AG09309 (cell line): ENCODE measurements around the gene PPP1R3C.

Source experiments
- DNase-seq: peaks from one replicate; pipeline ENCODE4 v3.0.0-alpha.2; 2010; ENCODE audit warnings: low read depth
- H3K4me3 ChIP-seq: 2 replicates; pipeline ENCODE4 v1.5.1; 2011; ENCODE audit warnings: mild to moderate bottlenecking, low read depth, low read length, moderate library complexity; ENCODE audit not compliant: control insufficient read depth
- TF ChIP-seq, protein P1 (sequence below): IDR thresholded peaks from 2 replicates; pipeline ENCODE4 v1.5.1; 2011; ENCODE audit warnings: mild to moderate bottlenecking, low read depth, low read length, inconsistent platforms; ENCODE audit not compliant: insufficient read depth, control insufficient read depth; ENCODE audit errors: missing control alignments

PPP1R3C gene

DNA sequence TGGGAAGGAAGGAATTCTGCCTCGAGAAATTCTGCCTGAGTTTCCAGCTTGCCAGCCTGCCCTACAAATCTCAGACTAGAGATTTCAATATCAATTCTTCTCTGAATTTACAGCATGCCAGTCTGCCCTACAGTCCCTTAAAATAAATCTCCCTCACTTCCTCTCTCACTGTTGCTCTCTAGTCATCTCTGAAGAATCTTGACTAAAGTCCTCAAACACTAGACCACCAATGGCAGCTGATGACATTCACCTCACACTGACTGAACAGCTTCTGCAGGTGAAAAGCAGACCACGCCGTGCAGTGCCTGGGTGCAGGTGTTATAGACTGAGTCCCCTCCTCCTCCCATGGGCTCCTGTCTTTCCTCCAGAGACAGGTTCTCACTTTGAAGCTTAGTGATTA, 30.4 kb downstream of the PPP1R3C start:
- TF ChIP-seq, protein P1, sequence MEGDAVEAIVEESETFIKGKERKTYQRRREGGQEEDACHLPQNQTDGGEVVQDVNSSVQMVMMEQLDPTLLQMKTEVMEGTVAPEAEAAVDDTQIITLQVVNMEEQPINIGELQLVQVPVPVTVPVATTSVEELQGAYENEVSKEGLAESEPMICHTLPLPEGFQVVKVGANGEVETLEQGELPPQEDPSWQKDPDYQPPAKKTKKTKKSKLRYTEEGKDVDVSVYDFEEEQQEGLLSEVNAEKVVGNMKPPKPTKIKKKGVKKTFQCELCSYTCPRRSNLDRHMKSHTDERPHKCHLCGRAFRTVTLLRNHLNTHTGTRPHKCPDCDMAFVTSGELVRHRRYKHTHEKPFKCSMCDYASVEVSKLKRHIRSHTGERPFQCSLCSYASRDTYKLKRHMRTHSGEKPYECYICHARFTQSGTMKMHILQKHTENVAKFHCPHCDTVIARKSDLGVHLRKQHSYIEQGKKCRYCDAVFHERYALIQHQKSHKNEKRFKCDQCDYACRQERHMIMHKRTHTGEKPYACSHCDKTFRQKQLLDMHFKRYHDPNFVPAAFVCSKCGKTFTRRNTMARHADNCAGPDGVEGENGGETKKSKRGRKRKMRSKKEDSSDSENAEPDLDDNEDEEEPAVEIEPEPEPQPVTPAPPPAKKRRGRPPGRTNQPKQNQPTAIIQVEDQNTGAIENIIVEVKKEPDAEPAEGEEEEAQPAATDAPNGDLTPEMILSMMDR: no peak
- DNase-seq: no peak
- no peak overlapping the region for H3K4me3 ChIP-seq

DNA sequence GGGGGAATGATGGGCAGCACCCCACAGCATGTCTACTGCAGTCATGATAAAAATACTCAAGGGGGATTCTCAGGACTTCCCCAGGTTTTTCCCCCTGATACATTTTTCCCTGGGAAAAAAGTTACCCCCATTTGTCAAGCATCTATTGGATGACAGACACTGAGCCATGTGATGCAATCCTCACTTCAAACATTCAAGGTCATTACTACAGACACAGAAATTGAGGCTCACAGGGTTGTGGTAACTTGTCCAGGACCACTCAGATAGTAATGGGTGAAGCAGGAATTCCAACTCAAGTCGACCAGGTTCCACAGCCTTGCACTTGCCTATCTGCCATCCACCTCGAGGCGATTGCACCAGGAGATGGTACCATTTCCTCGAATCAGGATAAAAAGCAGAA, 31.7 kb downstream of the PPP1R3C start:
- H3K4me3 ChIP-seq: no peak overlapping the region
- TF ChIP-seq, protein P1: no peak
- DNase-seq: no peak

DNA sequence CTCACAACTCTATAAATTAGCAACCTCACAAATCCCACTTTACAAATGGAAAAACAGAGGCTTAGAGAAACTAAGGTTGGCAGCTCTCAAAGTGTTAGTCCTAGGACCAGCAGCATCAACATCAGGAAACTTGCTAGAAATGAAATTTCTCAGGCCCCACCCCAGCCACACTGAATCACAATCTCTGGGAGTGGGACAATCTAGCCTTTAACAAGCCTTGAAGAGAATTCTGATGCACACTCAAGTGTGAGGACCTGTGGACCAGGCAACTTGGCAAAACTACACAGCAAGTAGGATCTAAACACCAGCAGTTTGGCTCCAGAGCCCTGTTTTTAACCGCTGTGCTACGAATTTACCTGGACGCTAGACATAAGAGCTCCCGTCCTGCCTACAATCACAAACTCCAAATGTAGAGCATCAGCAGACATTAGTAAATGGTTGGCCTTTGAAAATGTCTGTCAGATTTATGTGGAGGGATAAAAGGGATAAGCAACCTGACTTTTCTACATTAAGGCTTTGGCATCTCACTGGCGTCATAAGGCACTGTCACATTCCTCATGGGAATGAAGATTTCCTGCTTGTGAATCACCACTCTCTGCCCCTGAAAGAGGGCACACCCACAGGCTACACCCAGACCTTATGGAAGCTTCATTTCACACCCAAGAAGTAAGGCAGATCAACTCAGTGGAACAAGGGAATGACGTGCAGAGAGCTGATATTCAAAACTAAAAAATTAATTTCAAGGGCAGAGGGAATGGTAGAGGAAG, 34.5 kb downstream of the PPP1R3C start:
- H3K4me3 ChIP-seq: no peak overlapping the region
- TF ChIP-seq, protein P1: no peak
- DNase-seq: no peak

DNA sequence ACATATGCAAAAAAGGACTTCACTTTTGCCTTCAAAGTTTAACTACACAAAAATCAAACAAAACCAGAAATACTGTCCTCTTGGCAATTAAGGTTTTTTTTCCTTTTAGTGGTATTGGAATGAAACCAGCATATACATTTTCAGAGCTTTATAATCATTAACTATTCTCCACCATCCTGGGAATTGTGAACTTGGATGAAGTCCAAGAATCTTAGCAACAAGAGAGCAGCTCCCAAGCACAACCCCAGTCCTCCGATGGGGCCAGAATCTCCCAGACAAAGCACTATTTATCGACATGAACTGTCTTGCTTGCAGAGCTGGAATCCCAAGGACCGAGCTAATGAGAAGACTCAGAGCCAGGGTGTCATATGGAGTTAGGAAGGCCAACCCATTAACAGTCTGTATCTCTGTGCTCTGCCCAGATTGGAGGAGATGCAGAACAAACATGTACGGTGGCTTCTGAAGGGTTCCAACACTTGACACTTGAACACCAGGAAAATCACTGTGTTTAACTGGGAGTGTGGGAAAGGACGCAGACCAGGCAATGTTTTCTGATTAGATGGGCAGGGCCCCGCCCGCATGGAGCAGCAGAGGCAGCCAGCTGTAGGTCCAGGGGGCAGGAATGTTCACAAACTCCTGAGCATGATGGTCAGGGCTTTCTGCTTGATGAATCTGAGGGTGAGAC, 35.5 kb downstream of the PPP1R3C start:
- TF ChIP-seq, protein P1: no peak
- no peak for DNase-seq

DNA sequence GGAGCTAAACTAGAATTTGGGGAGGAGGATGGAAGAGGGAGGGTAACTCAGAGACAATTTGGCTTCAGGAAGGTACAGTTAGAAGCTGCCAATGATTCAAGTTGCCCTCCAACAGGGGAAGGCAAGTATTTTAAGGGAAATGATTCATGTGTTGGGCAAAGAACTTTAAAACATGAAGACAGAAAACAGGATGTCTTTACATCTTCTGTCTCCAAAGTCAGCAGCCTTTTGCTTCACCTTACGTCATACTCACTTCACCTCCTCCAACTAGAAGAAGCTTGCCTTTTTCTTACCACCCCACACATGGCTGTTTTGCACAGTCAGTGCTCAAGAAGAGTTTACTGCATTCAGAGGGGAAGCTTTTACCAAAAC, 36.1 kb downstream of the PPP1R3C start:
- TF ChIP-seq, protein P1: no peak
- DNase-seq: no peak
- H3K4me3 ChIP-seq: no peak overlapping the region

More for the DNA sequence above, 35.5 kb downstream of the PPP1R3C start:
- H3K4me3 ChIP-seq: no peak overlapping the region

DNA sequence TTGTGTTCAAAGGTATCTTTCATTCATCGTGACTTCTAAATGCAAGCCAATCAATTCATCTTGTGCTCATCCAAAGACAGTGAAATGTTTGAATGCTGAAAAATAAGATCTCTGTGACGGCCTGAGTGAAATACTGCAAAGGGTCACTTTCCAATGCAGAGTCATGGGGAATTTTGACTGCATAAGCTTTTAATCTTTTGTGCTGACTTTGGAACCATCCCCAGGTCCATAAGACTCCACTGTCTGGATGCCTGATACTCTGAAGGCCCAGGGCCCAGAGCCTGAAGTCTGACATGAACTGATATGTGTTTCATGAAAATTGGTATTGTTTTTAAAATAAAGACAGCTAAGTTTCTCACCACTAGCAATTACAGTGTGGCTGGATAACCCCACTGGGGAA, 39.0 kb downstream of the PPP1R3C start:
- DNase-seq: no peak
- TF ChIP-seq, protein P1: no peak
- H3K4me3 ChIP-seq: no peak overlapping the region
